SK-N-SH treated with all-trans-retinoic acid at 6 μM for 48 hours (cell line): ENCODE measurements around the gene ALPP.

Experiments
- ATAC-seq: fragments of 200-7000 bp; cut with Tn5 transposase; 3 replicates; pipeline ENCODE4 v1.9.1; 2020; ENCODE audit warnings: mild to moderate bottlenecking, moderate library complexity
- ESRRG ChIP-seq: fragments of 250-450 bp; sonication (Bioruptor Pico); IDR thresholded peaks from 2 replicates; pipeline ENCODE4 v1.6.1; 2021; ENCODE audit warnings: mild to moderate bottlenecking
- OSR1 ChIP-seq: fragments of 250-450 bp; sonication (Bioruptor Pico); IDR thresholded peaks from 2 replicates; pipeline ENCODE4 v1.8.0; 2022; ENCODE audit warnings: moderate library complexity, mild to moderate bottlenecking, inconsistent platforms
- TOX ChIP-seq: fragments of 250-450 bp; sonication (Bioruptor Pico); IDR thresholded peaks from 2 replicates; pipeline ENCODE4 v1.8.0; 2021; ENCODE audit warnings: mild to moderate bottlenecking, moderate library complexity, borderline replicate concordance
- ZNF70 ChIP-seq: fragments of 450-650 bp; formaldehyde crosslinking; IDR thresholded peaks from 2 replicates; pipeline ENCODE4 v1.5.0; 2020; ENCODE audit warnings: mild to moderate bottlenecking, moderate library complexity
- ZNF8 ChIP-seq: fragments of 450-650 bp; formaldehyde crosslinking; IDR thresholded peaks from 2 replicates; pipeline ENCODE4 v1.5.0; 2020; ENCODE audit warnings: mild to moderate bottlenecking, moderate library complexity

Gene ALPP

DNA sequence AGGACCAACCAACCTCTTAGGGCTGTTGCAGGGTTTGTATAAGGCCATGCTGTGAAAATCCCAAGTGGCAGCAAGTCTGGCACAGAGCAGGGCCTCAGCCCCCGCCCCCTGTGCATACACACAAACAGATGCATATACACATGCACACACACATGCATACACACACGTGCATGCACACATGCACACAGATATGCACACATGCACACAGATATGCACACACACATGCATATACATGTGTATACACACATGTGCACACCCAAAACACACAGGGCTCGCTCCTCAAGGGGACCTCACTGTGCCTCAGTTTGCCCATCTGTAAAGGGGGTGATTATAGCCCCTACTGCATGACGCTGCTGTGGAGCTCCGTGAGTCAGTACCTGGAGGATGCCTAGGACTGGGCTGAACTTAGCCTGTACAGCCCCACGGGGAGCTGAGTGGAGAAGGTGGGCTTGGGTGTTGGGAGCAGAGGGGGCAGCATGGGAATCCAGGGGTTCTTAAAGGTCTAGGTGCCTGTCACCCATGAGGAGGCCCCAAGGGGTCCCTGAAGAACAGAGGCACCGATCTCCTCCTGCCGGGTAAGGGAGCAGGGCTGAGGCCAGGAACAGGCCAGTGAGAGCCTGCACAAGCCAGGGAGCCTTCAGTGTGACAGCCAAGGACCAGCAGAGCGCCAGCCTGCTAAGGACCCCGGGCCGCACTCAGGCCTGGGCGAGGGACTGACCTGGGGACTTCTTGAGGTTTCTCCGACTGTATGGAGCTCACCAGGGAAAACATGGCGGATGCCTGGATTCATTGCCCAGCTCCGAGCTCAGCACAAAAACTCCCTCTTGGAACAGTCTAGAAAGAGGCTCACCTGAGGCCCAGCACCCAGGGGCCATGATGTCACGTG lies 53.4 kb downstream of the ALPP start:
- no peak for ATAC-seq
- TF ChIP-seq OSR1 (no peak), ZNF8 (CRISPR knock-in tag) (no peak), ZNF70 (CRISPR knock-in tag) (no peak), TOX (CRISPR knock-in tag) (no peak), ESRRG (CRISPR knock-in tag) (no peak)
